ENCODE measurements around the gene MRPL39. TPM values are rescaled to one million over a fixed set of nuclear protein-coding genes. Genes with fewer than 3 reads are reported as not detected.

The MRPL39 gene
- 50.7 and 57.4 TPM in 2 replicates for total RNA-seq

GRCh38 chr21:25607151-25608043 is at the start of gene MRPL39:
Gene MRPL39 (minus strand): TSS chr21:25607481. CDS start chr21:25607475, 6 bp downstream.

DNA sequence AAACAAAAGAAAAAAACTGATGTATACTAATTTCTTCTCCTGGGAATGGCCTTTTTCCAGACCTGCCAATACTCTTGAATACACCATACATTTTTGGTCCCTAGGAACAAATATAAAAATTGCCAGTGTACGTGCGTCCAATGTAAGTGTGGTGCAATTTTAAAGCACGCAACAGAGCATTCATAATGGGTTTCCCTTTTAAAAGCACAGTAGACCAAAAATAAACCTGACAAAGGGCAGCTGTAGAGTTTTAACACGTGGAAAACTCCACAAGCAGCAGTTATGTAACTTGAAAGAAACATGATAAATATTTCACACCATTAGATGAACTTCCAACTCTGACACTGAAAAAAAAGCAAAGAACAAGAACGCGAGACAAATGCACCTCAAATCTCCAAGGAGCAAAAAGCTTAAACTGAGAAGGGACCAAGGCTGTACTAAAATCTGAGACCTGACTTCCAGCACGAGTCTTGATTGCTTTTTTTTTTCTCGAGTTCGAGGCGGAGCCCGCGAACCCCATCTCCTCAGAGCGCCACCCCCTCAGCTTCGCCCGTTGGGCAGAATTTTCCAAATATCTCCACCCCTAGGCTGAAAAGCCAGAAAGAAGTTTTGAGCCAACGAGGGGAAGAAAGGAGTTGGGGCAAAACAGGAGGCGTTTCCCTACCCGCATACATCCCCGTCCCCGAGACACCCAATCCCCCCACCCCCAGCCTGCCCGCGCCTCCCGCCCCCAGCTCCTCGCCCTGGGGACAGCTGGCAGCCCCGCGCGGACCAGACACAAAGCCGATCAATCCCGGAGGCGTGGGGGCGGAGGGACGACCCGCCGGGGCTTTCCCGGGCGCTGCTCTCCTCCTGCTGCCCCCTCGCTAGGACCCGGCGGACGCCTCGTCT is 31.6 kb upstream of the MRPL39 start, which contains the start of gene JAM2:
Gene JAM2, plus strand, starts transcription at position 599 of the 891 bp plus-strand sequence. CDS start 564 bp downstream, outside the sequence.

Other genes starting within 250 kb of the MRPL39 start
- gene JAM2, start 31.8 kb upstream of the MRPL39 start, total RNA-seq = 1.9 and 2.4 TPM in 2 replicates
- gene ATP5PF, start 127.4 kb upstream of the MRPL39 start, total RNA-seq = 63.0 and 80.2 TPM in 2 replicates
- 40.3 and 41.2 TPM in 2 replicates for gene GABPA, start 127.5 kb upstream of the MRPL39 start, total RNA-seq

All from thoracic aorta endothelial cell (primary cell).